B cell (primary cell): ENCODE data around the gene CYB5A. TPM values are rescaled to one million over a fixed set of nuclear protein-coding genes. Genes with fewer than 3 reads are reported as not detected.

Experiments
- ATAC-seq: fragments of 200-7000 bp; cut with Tn5 transposase; one replicate; pipeline ENCODE4 v1.10.0; 2021; ENCODE audit warnings: low read depth, mild to moderate bottlenecking, moderate number of reproducible peaks, moderate library complexity
- CTCF ChIA-PET: fragments of 350-600 bp; sonication (Branson Sonifier 250); formaldehyde crosslinking; loops from one replicate; lab custom pipeline; 2021; ENCODE audit warnings: antibody characterized with exemption, inconsistent platforms; lab: Charles Lee
- POLR2A ChIA-PET: fragments of 350-600 bp; sonication (Branson Sonifier 250); formaldehyde crosslinking; loops from one replicate; lab custom pipeline; 2021; ENCODE audit warnings: antibody characterized with exemption; lab: Charles Lee
- DNase-seq: peaks from one replicate; pipeline ENCODE4 v3.0.0; 2013
- H2AFZ ChIP-seq: 2 replicates; pipeline ENCODE4 v1.6.1; 2012; ENCODE audit warnings: mild to moderate bottlenecking, low read depth, low read length; ENCODE audit not compliant: insufficient read depth, poor library complexity, severe bottlenecking
- H3K27ac ChIP-seq, 2 donors: 1 replicate in 1 of 2; 2 replicates in 1 of 2; pipeline ENCODE4 v1.5.1; 2012 to 2013; ENCODE audit warnings: low read length in 2 of 2, mild to moderate bottlenecking in 2 of 2, moderate library complexity in 1 of 2
- H3K27me3 ChIP-seq, 4 experiments: fragments of 200-600 bp in 1 of 4; sonication (generic) in 1 of 4; replicated peaks in 1 of 4; 1 replicate in 2 of 4; 2 replicates in 2 of 4; pipeline versions ENCODE4 v1.6.1 to v1.7.0; 2013 to 2016; ENCODE audit warnings: low read length in 3 of 4, mild to moderate bottlenecking in 2 of 4, mixed read lengths in 1 of 4, moderate library complexity in 1 of 4; ENCODE audit not compliant: insufficient read depth in 4 of 4, control insufficient read depth in 3 of 4; ENCODE audit errors: control extremely low read depth in 1 of 4
- H3K36me3 ChIP-seq, 2 experiments: replicated peaks in 1 of 2; 1 replicate in 1 of 2; 2 replicates in 1 of 2; pipeline versions ENCODE4 v1.6.1 to v1.7.1; 2013; ENCODE audit warnings: low read length in 1 of 2; ENCODE audit not compliant: insufficient read depth in 2 of 2, control insufficient read depth in 1 of 2; ENCODE audit errors: control extremely low read depth in 1 of 2, extremely low read depth in 1 of 2
- H3K4me1 ChIP-seq, 2 donors: fragments of 200-600 bp in 1 of 2; sonication (generic) in 1 of 2; 1 replicate in 1 of 2; 2 replicates in 1 of 2; pipeline versions ENCODE4 v1.5.1 to v1.6.1; 2013 to 2017; ENCODE audit warnings: low read length in 2 of 2; ENCODE audit not compliant: control insufficient read depth in 2 of 2, insufficient read depth in 2 of 2
- H3K4me2 ChIP-seq: replicated peaks from 2 replicates; pipeline ENCODE3; 2012; ENCODE audit warnings: mild to moderate bottlenecking, low read depth, low read length; ENCODE audit not compliant: poor library complexity, severe bottlenecking
- H3K4me3 ChIP-seq, 5 experiments: fragments of 200-600 bp in 1 of 5; sonication (generic) in 1 of 5; 1 replicate in 3 of 5; 2 replicates in 2 of 5; pipeline versions ENCODE4 v1.5.1 to v1.7.0; 2011 to 2016; ENCODE audit warnings: low read length in 4 of 5, mild to moderate bottlenecking in 4 of 5, low read depth in 2 of 5, control low read depth in 1 of 5, moderate library complexity in 1 of 5; ENCODE audit not compliant: insufficient read depth in 1 of 5; ENCODE audit errors: control extremely low read depth in 1 of 5, extremely low read depth in 1 of 5
- H3K79me2 ChIP-seq: fragments of 200-600 bp; sonication (generic); one replicate; pipeline ENCODE4 v1.6.0; 2016; ENCODE audit warnings: low read length; ENCODE audit not compliant: control insufficient read depth, insufficient read depth
- H3K9ac ChIP-seq: fragments of 200-600 bp; sonication (generic); 2 replicates; pipeline ENCODE4 v1.6.1; 2017; ENCODE audit warnings: mild to moderate bottlenecking, low read length, moderate library complexity
- H3K9me3 ChIP-seq, 3 donors: one replicate each; pipeline versions ENCODE4 v1.6.1 to v1.7.1; 2013; ENCODE audit warnings: low read length in 2 of 3; ENCODE audit not compliant: control insufficient read depth in 2 of 3, insufficient read depth in 1 of 3; ENCODE audit errors: control extremely low read depth in 1 of 3
- H4K20me1 ChIP-seq: 2 replicates; pipeline ENCODE4 v1.6.0; 2012; ENCODE audit warnings: mild to moderate bottlenecking, low read length; ENCODE audit not compliant: insufficient read depth, control insufficient read depth, poor library complexity, severe bottlenecking
- H3K27ac Mint-ChIP-seq: one replicate; pipeline ENCODE4 v1.8.0; 2021; ENCODE audit warnings: mixed read lengths
- H3K27me3 Mint-ChIP-seq: one replicate; pipeline ENCODE4 v1.8.0; 2021; ENCODE audit warnings: mixed read lengths
- H3K4me1 Mint-ChIP-seq: one replicate; pipeline ENCODE4 v1.8.0; 2021; ENCODE audit warnings: mixed read lengths
- H3K4me3 Mint-ChIP-seq: one replicate; pipeline ENCODE4 v1.8.0; 2021; ENCODE audit warnings: mixed read lengths
- H3K9me3 Mint-ChIP-seq: one replicate; pipeline ENCODE4 v1.8.0; 2022; ENCODE audit warnings: mixed read lengths; ENCODE audit not compliant: insufficient read depth
- EZH2 ChIP-seq: IDR thresholded peaks from 2 replicates; pipeline ENCODE4 v1.6.1; 2012; ENCODE audit warnings: borderline replicate concordance, low read depth, mild to moderate bottlenecking, moderate library complexity, low read length; ENCODE audit not compliant: insufficient read depth, poor library complexity, severe bottlenecking
- WGBS: methylation state at CpG from one replicate; pipeline ENCODE4 v1.1.5; 2013; ENCODE audit warnings: missing lambda C conversion rate; ENCODE audit not compliant: insufficient coverage; 5-methylcytosine and 5-hydroxymethylcytosine counted together
- intact Hi-C: fragments of 100-400 bp; cut with micrococcal nuclease; formaldehyde crosslinking; loops from one replicate; pipeline ENCODE4 v1.10.0; 2022
- polyA plus RNA-seq: library from polyadenylated mRNA; depleted of rRNA; stranded (reverse); fragments of >200 nt; gene quantifications from 2 replicates; pipeline ENCODE4 v1.2.3, GENCODE V29; 2012
- total RNA-seq, 2 donors: library from RNA; stranded (reverse); fragments of 120-200 nt in 1 of 2; gene quantifications; 1 replicate in 1 of 2; 2 replicates in 1 of 2; pipeline versions ENCODE4 v1.2.3 to v1.2.4, GENCODE V29; 2013 to 2022
- TF ChIP-seq, protein P1 (sequence below): fragments of 200-600 bp; IDR thresholded peaks from one replicate; pipeline ENCODE4 v1.8.0; 2022; ENCODE audit warnings: antibody characterized with exemption, mild to moderate bottlenecking

The CYB5A gene
- total and polyA plus RNA-seq, 2 donors (not counting 1 experiment from before 2014, with no cell fraction given), result 46.9 to 217 TPM

DNA sequence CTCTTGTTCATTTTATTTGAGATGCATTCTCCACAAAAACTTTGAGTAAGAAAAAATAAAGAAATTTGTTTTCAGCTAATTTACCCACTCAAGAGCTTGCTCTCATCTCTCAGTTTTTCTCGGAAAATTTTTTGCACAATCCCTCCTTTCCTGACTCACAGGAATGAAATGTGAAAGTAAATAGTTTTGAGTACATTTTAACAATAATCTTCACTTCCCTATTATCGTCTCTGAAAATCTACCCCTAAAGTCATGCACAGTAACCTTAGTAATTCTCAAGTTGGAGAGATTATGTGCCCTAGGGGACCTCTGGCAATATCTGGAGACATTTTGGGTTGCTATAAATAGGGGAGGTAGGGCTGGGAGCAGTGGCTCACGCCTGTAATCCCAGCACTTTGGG is 2.6 kb downstream of the CYB5A start:
- H3K9ac ChIP-seq, result no peak overlapping the region
- Mint-ChIP-seq H3K4me3 (peak overlapping the region; percentile 52), H3K4me1 (peaks cover 57% of the 10 kb centered on the region), H3K27me3 (no peaks in the 10 kb centered on the region), H3K9me3 (no peaks in the 10 kb centered on the region), H3K27ac (no peak overlapping the region)
- no peak overlapping the region for H3K4me3 ChIP-seq
- DNase-seq, result no peak
- no peak for ATAC-seq
- H3K27ac ChIP-seq, result no peak overlapping the region
- no peak overlapping the region for H3K4me2 ChIP-seq
- peaks cover 15 to 26% of the 10 kb centered on the region in 2 donors for H3K4me1 ChIP-seq
- no peaks in the 10 kb centered on the region for H3K36me3 ChIP-seq
- ChIA-PET CTCF (no interaction called here), POLR2A (no interaction called here)
- TF ChIP-seq, protein P1, sequence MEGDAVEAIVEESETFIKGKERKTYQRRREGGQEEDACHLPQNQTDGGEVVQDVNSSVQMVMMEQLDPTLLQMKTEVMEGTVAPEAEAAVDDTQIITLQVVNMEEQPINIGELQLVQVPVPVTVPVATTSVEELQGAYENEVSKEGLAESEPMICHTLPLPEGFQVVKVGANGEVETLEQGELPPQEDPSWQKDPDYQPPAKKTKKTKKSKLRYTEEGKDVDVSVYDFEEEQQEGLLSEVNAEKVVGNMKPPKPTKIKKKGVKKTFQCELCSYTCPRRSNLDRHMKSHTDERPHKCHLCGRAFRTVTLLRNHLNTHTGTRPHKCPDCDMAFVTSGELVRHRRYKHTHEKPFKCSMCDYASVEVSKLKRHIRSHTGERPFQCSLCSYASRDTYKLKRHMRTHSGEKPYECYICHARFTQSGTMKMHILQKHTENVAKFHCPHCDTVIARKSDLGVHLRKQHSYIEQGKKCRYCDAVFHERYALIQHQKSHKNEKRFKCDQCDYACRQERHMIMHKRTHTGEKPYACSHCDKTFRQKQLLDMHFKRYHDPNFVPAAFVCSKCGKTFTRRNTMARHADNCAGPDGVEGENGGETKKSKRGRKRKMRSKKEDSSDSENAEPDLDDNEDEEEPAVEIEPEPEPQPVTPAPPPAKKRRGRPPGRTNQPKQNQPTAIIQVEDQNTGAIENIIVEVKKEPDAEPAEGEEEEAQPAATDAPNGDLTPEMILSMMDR, result no peak
- no peak for TF ChIP-seq EZH2
- no peaks in the 10 kb centered on the region for H3K27me3 ChIP-seq
- peaks cover 12% of the 10 kb centered on the region for H4K20me1 ChIP-seq
- H3K9me3 ChIP-seq, result peaks cover 0 to 3% (median 0%) of the 10 kb centered on the region in 3 donors
- H3K79me2 ChIP-seq, result peaks cover 35% of the 10 kb centered on the region
- intact Hi-C loops, result no loop called here
- WGBS, result 80% methylated on average over 1 of the region's 3 CpGs
- H2AFZ ChIP-seq, result no peak overlapping the region

DNA sequence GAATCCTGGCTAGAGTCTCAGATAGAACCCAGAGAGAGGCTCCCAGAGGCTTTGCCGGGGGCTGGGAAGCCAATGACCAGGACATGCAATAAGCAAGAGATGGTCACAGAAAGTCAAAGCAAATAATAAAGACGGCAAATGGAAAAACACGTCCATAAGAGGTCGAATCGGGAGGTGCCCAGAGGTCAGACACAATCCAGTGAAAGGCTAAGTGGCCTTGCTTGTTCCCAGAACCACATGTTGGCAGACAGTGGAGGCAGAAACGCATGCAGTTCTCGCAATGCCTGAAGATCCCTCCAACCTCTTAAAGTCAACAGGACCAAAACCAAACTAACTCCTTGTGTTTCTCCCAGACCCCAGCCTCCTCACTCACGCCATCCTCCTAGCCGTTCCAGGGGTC is 3.0 kb downstream of the CYB5A start:
- CTCF ChIA-PET, result no interaction called here
- intact Hi-C loops, result no loop called here
- no peak overlapping the region for H3K9ac ChIP-seq
- WGBS, result 96% methylated on average over 7 of the region's 9 CpGs
- no peak for TF ChIP-seq EZH2
- TF ChIP-seq, protein P1, result no peak
- no peak overlapping the region for H3K27ac ChIP-seq
- DNase-seq (no peak), ATAC-seq (no peak)
- H4K20me1 ChIP-seq, result peaks cover 15% of the 10 kb centered on the region
- no peak overlapping the region for H3K4me3 ChIP-seq
- H3K79me2 ChIP-seq, result peaks cover 37% of the 10 kb centered on the region
- H3K4me1 Mint-ChIP-seq, result peaks cover 57% of the 10 kb centered on the region
- H3K27me3 Mint-ChIP-seq, result no peaks in the 10 kb centered on the region
- H3K36me3 ChIP-seq, result no peaks in the 10 kb centered on the region
- no peaks in the 10 kb centered on the region for H3K9me3 Mint-ChIP-seq
- peaks cover 0 to 3% (median 0%) of the 10 kb centered on the region in 3 donors for H3K9me3 ChIP-seq
- POLR2A ChIA-PET, result no interaction called here
- no peak overlapping the region for H3K4me2 ChIP-seq
- H3K27me3 ChIP-seq, result no peaks in the 10 kb centered on the region
- H3K4me3 Mint-ChIP-seq, result no peak overlapping the region
- no peak overlapping the region for H2AFZ ChIP-seq
- no peak overlapping the region for H3K27ac Mint-ChIP-seq
- H3K4me1 ChIP-seq, result peaks cover 15 to 26% of the 10 kb centered on the region in 2 donors
